T-helper 1 cell (primary cell): ENCODE data around the gene MEF2A.

Experiments used
- DNase-seq, 5 donors: peaks; one replicate each; pipeline ENCODE4 v3.0.0-alpha.2; 2012 to 2020

MEF2A gene

GRCh38 chr15:99606646-99607045, 40.9 kb downstream of the MEF2A start:
- no peak for DNase-seq

GRCh38 chr15:99613481-99613880, 47.7 kb downstream of the MEF2A start:
- DNase-seq = no peak

GRCh38 chr15:99613887-99614647, 48.3 kb downstream of the MEF2A start:
- no peak for DNase-seq

- no peak for DNase-seq
These were observed 49.0 kb downstream of the MEF2A start for GRCh38 chr15:99614749-99615288.

- no peak for DNase-seq
These were observed 49.7 kb downstream of the MEF2A start for GRCh38 chr15:99615460-99615859.

DNA sequence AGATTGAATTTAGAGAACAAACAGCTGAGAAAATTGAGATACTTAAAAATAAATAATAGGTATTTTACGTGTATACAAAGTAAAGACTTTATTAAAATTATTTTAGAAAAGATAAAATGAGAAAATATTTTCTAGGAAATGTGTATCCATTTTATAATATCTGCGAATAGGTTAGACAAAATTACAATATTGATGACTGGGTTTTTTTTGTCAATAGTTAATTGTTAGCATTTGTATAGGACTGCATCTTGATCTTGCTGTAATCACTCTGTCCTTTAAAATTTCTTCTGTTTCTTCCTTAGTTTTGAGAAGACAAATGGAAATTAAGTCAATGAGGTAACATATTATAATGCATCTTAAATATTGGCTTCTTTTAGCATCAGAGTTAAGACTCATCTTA, 50.3 kb downstream of the MEF2A start:
- no peak for DNase-seq

- DNase-seq = peak in 1 of 5 donors; percentile 15
These were observed 51.1 kb downstream of the MEF2A start for GRCh38 chr15:99616773-99617342.

GRCh38 chr15:99618941-99619411, 53.2 kb downstream of the MEF2A start:
- no peak for DNase-seq

- no peak for DNase-seq
These were observed 53.9 kb downstream of the MEF2A start for GRCh38 chr15:99619712-99620111.

DNA sequence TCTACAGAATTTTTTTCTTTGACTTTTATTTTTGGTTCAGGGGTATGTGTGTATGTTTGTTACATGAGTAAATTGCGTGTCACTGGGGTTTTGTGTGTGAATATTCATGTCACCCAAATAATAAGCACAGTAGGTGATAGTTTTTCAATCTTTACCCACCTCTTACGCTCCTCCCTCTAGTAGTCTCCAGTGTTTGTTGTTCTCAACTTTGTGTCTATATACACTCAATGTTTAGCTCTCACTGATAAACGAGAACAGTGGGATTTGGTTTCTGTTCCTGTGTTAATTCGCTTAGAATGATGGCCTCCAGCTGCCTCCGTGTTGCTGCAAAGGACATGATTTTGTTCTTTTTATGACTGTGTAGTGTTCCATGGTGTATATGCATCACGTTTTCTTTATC, 54.4 kb downstream of the MEF2A start:
- DNase-seq = no peak

DNA sequence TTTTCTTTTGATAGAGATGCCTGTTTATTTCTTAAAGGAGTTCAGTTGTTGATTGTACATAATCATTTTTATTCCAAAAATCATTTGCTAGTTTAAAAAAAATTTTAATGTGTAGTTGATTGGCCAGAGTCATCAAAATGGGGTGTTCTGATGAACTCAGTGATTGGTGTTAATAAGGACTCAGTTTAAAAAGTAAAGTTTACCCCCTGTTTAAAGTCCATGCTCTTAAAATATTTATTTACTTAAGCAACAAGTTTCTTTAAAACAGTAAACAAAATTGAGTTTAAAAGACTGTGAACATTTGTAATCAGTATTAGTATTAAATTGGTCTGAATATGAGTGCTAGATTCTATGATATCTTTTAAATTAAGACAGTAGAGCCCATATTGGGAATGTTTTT, 56.0 kb downstream of the MEF2A start:
- no peak for DNase-seq

- no peak for DNase-seq
These were observed 62.7 kb downstream of the MEF2A start for GRCh38 chr15:99628374-99629001.

DNA sequence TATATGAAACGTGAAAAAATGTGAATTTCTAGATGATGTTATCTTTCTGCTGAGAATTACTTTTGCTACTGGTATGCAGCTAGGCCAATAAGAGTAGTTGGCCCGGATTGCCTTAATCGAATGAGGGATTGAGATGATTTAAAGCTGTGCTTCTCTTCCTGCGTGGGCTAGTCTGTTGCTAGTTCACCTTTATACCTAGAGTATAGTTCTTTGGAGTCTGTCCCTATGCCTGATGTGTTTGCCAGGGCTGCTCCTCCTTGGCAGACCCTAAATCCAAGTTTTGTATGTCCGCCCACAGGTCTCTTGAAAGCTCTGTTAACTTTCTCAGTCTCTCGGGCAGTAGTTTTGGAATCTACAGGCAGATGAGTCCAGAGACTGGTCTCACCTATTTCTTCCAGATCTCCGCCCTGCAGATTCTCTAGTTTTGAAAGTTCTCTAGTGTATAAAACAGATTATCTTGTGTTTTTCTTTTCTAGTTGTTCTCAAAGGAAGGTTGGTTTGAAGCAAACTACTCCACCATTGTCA, 64.9 kb downstream of the MEF2A start:
- DNase-seq = no peak

- DNase-seq = no peak
These were observed 65.5 kb downstream of the MEF2A start for GRCh38 chr15:99631255-99631654.

DNA sequence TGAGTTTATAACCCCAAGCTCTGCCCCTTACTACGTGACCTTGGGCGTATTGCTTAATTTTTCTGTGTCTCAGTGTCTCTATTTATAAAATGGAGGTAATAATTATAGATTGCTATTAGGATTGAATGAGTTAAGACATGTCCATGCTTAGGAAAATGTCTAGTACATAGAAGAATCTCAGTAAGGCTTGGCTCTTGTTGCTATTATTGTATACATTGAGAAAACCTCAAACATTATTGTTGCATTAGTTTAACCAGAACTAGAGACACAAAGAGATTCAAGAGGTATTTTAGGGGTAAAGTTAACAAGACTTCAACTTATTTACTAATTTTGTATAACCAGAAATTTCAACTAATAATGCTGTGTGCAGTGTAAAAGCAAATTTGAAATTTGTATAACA, 66.7 kb downstream of the MEF2A start:
- DNase-seq = no peak

GRCh38 chr15:99633655-99634054, 67.9 kb downstream of the MEF2A start:
- DNase-seq = no peak

- no peak for DNase-seq
These were observed 68.8 kb downstream of the MEF2A start for GRCh38 chr15:99634576-99634975.

- DNase-seq = no peak
These were observed 69.4 kb downstream of the MEF2A start for GRCh38 chr15:99635145-99635544.

DNA sequence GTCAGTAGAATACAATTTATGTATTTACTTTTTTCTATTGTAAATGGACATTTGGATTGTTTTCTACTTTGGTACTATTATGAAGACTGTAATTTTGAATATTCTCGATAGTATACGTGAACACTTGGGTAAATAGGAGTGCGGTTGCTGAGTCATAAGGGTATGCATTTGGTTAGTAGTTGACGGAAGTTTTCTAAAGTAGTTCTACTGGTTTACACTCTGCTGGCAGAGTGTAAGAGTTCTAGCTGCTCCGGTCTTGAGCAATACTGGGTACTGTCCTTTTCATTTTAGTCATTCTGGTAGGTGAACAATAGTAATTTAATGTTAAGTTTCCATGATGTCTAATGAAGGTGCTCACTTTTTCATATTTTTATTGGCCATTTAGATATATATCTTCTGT, 70.0 kb downstream of the MEF2A start:
- DNase-seq = peak in 1 of 5 donors; percentile 64

GRCh38 chr15:99644913-99645542, 79.2 kb downstream of the MEF2A start:
- no peak for DNase-seq

DNA sequence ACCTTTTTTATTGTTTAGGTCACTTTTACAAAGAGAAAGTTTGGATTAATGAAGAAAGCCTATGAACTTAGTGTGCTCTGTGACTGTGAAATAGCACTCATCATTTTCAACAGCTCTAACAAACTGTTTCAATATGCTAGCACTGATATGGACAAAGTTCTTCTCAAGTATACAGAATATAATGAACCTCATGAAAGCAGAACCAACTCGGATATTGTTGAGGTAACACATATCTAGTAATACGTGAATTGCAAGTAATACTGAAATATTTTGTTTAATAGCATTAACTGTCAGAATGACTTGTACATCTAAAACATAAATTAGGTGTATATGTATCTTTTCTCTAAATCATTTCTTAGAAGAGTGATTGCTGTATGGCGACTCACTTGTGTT, 79.8 kb downstream of the MEF2A start:
- DNase-seq = no peak

- no peak for DNase-seq
These were observed 80.2 kb downstream of the MEF2A start for GRCh38 chr15:99645951-99646350.
